ENCODE data around the gene NBPF14. TPM values are rescaled to one million over a fixed set of nuclear protein-coding genes. Genes with fewer than 3 reads are reported as not detected.
"Not testable (repeated sequence)": the region's sequence is repeated elsewhere in the genome, so short reads cannot be mapped to it uniquely, and the experiment has no call there.

NBPF14 gene, protein sequence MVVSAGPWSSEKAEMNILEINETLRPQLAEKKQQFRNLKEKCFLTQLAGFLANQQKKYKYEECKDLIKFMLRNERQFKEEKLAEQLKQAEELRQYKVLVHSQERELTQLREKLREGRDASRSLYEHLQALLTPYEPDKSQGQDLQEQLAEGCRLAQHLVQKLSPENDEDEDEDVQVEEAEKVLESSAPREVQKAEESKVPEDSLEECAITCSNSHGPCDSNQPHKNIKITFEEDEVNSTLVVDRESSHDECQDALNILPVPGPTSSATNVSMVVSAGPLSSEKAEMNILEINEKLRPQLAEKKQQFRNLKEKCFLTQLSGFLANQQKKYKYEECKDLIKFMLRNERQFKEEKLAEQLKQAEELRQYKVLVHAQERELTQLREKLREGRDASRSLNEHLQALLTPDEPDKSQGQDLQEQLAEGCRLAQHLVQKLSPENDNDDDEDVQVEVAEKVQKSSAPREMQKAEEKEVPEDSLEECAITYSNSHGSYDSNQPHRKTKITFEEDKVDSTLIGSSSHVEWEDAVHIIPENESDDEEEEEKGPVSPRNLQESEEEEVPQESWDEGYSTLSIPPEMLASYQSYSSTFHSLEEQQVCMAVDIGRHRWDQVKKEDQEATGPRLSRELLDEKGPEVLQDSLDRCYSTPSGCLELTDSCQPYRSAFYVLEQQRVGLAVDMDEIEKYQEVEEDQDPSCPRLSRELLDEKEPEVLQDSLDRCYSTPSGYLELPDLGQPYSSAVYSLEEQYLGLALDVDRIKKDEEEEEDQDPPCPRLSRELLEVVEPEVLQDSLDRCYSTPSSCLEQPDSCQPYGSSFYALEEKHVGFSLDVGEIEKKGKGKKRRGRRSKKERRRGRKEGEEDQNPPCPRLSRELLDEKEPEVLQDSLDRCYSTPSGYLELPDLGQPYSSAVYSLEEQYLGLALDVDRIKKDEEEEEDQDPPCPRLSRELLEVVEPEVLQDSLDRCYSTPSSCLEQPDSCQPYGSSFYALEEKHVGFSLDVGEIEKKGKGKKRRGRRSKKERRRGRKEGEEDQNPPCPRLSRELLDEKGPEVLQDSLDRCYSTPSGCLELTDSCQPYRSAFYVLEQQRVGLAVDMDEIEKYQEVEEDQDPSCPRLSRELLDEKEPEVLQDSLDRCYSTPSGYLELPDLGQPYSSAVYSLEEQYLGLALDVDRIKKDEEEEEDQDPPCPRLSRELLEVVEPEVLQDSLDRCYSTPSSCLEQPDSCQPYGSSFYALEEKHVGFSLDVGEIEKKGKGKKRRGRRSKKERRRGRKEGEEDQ (N-terminal part only)
- 10 to 100 TPM; 34.0 to 58.3 (median 44.6) TPM for polyA plus RNA-seq (ENCODE audit: low read depth in 6 of 6)

DNA sequence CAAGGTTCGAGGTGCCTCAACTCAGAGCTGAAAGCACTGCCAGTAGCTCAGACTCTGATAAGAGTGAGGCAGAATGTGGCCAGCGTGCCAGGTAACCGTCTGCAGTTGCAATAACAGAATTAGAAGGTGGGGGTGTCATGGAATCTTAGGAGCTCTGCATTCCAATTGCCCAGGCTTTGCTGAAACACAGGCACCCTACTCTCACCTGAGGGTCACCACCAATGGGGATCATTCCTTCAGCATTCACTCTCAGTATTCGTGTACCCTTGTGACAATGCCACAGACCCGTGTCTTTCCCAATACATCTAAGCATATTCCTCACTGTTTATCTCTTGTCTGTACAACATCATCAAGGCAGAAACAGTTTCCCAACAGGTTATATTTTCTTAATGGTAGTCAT, at the start of gene NBPF14:
TSS of gene NBPF14 (minus strand) at position 101 of the 400 bp plus-strand sequence. CDS start 294 bp downstream, outside the sequence.
- not testable (repeated sequence) for H3K4me1 Mint-ChIP-seq; ATAC-seq (ENCODE audit: low read depth in 2 of 2); H3K4me3 Mint-ChIP-seq

DNA sequence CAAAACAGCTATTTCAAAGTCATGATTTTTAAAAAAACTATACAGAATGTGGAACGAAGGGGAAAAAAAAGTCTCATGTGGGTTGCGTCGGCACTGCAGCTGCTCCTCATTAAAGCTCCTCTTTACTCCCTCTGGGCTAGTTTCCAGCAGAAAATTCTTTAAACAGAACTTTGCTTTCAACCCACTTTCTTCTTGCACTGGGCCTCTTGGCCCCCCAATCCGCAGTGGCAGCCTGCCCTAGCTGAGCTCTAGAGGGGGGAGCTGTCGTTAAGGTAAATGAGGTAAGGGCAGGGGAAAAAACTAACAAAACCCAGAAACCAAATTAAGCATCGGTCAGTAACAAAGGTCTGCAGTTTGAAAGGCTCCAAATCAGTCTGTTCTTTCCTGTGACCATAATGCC, 29.6 kb upstream of the NBPF14 start:
- H3K4me3 Mint-ChIP-seq; DNase-seq; H3K27me3 Mint-ChIP-seq; H3K9me3 Mint-ChIP-seq; H3K27ac Mint-ChIP-seq; H3K36me3 Mint-ChIP-seq; H3K4me1 Mint-ChIP-seq; ATAC-seq (ENCODE audit: low read depth in 2 of 2): not testable (repeated sequence)

More for the DNA sequence above, at the start of gene NBPF14:
- not testable (repeated sequence) for H3K9me3 Mint-ChIP-seq, H3K27me3 Mint-ChIP-seq, H3K36me3 Mint-ChIP-seq, DNase-seq, H3K27ac Mint-ChIP-seq

DNA sequence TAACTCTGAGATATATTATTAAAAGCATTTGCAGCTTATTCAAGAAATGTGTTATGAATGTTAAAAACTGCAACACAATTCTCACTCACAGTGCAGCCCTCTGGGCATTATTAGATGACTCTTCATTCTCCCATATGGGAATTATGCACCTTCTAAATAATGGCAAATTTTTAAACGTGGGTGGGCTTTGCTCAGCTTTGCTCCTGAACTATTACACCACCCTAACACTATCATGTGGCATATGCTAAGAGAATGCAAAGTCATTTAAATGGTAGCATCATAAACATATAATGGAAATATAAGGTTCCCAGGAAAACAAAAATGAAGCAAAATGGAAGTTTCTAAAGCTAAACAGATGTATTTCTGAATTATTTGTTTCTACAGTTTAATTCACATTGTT, 22.4 kb upstream of the NBPF14 start:
- H3K27me3 Mint-ChIP-seq; H3K4me1 Mint-ChIP-seq; ATAC-seq (ENCODE audit: low read depth in 2 of 2); H3K4me3 Mint-ChIP-seq; DNase-seq; H3K36me3 Mint-ChIP-seq; H3K9me3 Mint-ChIP-seq; H3K27ac Mint-ChIP-seq: not testable (repeated sequence)

DNA sequence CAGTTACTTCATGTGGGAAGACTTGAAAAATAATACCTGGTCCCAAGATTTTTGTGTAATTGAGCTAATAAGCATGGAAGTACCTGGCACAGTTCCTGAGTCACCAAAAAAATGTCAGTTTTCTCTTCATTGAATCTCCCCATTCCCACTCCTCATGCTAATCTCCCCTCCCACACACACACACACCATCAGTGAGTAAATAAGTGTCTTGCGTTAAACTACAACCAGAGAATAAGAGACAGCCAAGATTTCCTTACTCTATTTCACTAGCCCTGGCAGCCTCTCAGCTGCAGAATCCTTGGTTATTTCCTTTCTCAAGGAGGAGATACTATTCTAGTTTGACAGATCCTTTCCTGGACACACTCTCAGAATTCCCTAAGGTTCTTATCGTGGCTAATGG, 9.5 kb upstream of the NBPF14 start:
- not testable (repeated sequence) for H3K4me1 Mint-ChIP-seq; ATAC-seq (ENCODE audit: low read depth in 2 of 2); DNase-seq; H3K9me3 Mint-ChIP-seq; H3K36me3 Mint-ChIP-seq; H3K4me3 Mint-ChIP-seq; H3K27me3 Mint-ChIP-seq
- peak overlapping the region in 1 of 6 donors; percentile 81 for H3K27ac Mint-ChIP-seq

DNA sequence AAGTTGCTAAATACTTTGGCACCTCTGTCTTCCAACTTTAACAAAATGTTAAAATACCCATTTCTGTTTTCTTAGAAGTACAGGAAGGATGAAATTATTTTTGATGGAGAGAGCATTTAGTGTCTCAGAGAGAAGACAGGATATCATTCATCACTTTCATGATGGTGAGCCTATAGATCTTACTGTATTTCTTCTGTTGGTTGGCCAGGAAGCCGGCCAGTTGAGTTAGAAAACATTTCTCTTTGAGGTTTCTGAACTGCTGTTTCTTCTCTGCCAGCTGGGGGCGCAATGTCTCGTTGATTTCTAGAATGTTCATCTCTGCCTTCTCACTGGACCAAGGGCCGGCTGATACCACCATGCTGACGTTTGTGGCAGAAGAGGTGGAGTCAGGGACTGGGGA, 451 bp downstream of the NBPF14 start:
- not testable (repeated sequence) for H3K36me3 Mint-ChIP-seq; H3K27me3 Mint-ChIP-seq; ATAC-seq (ENCODE audit: low read depth in 2 of 2)

DNA sequence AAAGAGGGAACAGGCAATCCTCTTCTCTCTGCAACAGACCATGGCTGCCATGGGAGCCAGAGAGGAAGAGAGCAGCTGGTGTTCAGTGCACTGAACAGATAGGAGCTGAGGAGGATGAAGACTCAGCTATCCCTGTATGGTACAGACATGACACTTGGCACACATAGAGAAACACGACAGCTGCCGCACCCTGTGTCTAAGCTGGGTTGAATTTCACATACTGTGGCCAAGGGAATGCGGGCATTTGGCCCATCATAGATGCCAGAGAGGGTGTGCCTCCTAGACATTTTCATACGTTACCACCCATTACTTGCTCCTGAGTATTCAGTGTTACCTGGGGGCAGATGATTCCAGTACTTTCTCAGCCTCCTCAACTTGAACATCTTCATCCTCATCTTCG, 4.7 kb downstream of the NBPF14 start:
- not testable (repeated sequence) for ATAC-seq (ENCODE audit: low read depth in 2 of 2); H3K36me3 Mint-ChIP-seq; H3K9me3 Mint-ChIP-seq; H3K4me1 Mint-ChIP-seq; H3K27ac Mint-ChIP-seq; DNase-seq; H3K4me3 Mint-ChIP-seq; H3K27me3 Mint-ChIP-seq

More for the DNA sequence above, 451 bp downstream of the NBPF14 start:
- not testable (repeated sequence) for H3K9me3 Mint-ChIP-seq, DNase-seq, H3K4me1 Mint-ChIP-seq, H3K27ac Mint-ChIP-seq, H3K4me3 Mint-ChIP-seq

DNA sequence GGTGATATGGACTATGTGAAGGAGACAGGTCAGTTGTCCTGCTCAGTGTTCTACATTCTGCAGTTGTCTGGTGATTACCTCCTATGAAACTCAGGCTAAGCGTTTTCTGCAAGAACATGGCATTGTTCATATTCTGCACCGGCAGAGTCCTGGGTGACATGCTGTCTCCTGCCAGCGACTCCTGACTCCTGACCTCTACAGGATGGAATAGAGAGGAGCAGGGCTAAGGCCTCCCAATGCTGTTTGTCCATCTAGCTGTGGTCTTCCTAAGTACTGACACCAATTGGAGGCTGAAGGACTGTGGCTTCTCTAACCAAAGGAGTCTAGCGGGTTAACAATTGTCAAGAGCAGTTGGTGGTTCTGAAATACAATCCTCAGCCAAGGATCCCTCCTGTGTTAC, 63.7 kb downstream of the NBPF14 start:
- H3K4me1 Mint-ChIP-seq; H3K36me3 Mint-ChIP-seq; H3K27ac Mint-ChIP-seq; H3K4me3 Mint-ChIP-seq; H3K27me3 Mint-ChIP-seq; DNase-seq; H3K9me3 Mint-ChIP-seq; ATAC-seq (ENCODE audit: low read depth in 2 of 2): not testable (repeated sequence)

DNA sequence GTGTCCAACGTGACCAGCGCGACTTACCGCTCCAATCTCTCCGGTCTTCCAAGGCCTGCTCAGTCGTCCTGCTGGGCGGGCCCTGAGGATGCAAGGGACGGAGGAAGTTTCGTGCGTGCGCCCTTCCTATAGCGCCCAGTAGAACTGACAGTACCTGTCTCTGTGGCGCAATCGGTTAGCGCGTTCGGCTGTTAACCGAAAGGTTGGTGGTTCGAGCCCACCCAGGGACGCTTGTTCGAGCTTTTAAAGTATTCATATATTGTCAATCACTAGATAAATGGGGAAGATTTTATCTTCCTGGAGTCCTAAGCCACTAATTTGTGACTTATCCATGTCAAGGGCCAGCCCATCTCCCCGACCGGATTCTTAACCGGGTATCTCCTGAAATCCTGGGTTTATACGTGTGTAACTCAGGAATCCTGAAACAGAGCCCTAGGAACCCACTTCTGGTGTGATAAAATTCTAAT, 66.7 kb downstream of the NBPF14 start:
- peak; percentile 57 for DNase-seq
- not testable (repeated sequence) for ATAC-seq (ENCODE audit: low read depth in 2 of 2); H3K4me1 Mint-ChIP-seq; H3K9me3 Mint-ChIP-seq; H3K27me3 Mint-ChIP-seq; H3K36me3 Mint-ChIP-seq
- Mint-ChIP-seq H3K27ac (peak overlapping the region in 5 of 6 donors; percentile 42 to 89 (median 86)), H3K4me3 (peak overlapping the region; percentile 56 to 92 (median 84))

DNA sequence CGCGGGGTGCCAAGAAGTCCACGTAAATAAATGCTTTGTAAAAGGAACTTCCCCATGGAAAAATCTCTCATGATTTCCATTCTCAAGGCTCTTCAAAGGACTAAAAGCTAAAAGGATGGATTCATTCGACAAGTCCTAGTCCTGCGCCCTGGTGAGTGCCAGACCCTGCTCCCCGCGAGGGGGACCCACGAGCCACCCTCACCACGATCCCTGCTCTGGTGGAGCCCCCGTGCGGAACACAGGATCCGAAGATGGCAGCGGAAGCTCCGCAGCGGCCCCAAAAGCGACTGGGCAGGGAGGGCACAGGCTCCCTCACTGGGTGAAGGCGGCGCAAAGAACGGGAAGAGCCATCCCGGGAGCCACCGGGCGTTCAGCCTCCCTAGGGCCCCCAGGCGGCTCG, 67.2 kb downstream of the NBPF14 start:
- DNase-seq: peak; percentile 63
- H3K4me3 Mint-ChIP-seq: peak overlapping the region in 3 of 8 donors; percentile 56 to 86 (median 83)
- ATAC-seq (ENCODE audit: low read depth in 2 of 2); H3K4me1 Mint-ChIP-seq; H3K27ac Mint-ChIP-seq; H3K36me3 Mint-ChIP-seq; H3K9me3 Mint-ChIP-seq; H3K27me3 Mint-ChIP-seq: not testable (repeated sequence)

DNA sequence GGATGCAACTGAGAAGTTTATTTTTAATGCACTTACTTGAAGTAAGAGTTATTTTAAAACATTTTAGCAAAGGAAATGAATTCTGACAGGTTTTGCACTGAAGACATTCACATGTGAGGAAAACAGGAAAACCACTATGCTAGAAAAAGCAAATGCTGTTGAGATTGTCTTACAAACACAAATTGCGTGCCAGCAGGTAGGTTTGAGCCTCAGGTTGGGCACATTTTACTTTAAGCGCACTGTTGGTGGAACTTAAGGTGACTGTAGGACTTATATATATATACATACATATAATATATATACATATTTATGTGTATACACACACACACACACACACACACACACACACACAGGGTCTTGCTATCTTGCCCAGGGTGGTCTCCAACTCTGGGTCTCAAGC, 69.2 kb downstream of the NBPF14 start:
- H3K9me3 Mint-ChIP-seq; H3K36me3 Mint-ChIP-seq; H3K27ac Mint-ChIP-seq; DNase-seq; ATAC-seq (ENCODE audit: low read depth in 2 of 2); H3K4me3 Mint-ChIP-seq; H3K27me3 Mint-ChIP-seq: not testable (repeated sequence)
- peaks cover 5 to 10% (median 9%) of the 10 kb centered on the region in 3 donors for H3K4me1 Mint-ChIP-seq

DNA sequence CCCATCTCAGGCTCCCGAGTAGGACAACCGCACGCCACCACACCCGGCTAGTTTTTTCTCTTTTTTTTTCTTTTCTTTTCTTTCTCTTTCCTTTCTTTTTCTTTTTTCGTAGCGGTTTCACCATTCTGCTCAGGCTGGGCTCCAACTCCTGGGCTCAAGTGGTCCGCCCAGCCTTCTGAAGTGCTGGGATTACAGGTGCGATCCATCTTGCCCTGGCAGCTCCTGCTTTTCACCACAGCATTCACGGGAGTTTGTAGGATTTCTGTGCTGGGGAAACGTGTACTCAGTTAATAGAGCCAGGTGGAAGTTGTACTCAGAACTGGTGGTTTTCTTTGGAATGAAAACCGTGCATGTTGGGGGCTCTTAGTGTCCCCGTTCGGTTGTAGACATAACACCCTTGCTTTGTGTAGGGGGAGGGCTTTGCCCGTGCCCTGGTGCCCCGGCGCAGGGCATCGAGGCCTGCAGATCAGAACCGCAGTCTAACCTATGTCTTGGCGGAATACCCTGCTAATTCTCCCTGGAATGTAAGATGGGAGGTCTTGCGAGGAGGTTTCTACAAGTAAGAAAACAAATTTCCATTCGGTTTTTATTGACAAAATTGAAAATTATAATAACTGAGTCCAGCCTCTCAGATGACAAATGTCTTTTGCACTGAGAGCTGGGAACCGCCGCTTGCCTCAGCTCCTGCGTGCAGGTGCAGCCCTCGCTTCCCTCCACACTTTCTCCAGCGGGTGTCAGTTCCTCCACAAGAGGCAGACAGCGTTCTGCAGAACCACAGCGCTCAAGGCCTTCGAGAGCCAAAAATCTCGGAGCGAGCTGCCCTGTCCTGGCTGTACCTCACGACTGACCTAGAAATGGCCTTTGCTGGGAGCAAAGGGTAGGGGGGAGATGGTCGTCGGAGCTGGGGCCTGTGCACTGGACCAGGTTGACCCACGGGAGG, 72.3 kb downstream of the NBPF14 start:
- peak overlapping the region; percentile 72 to 95 (median 90) for H3K4me3 Mint-ChIP-seq
- H3K27ac Mint-ChIP-seq: peak overlapping the region; percentile 98 to 99 (median 99)
- not testable (repeated sequence) for ATAC-seq (ENCODE audit: low read depth in 2 of 2); H3K36me3 Mint-ChIP-seq; H3K27me3 Mint-ChIP-seq; H3K9me3 Mint-ChIP-seq; DNase-seq
- H3K4me1 Mint-ChIP-seq: peaks cover 4 to 10% (median 5%) of the 10 kb centered on the region in 3 donors

DNA sequence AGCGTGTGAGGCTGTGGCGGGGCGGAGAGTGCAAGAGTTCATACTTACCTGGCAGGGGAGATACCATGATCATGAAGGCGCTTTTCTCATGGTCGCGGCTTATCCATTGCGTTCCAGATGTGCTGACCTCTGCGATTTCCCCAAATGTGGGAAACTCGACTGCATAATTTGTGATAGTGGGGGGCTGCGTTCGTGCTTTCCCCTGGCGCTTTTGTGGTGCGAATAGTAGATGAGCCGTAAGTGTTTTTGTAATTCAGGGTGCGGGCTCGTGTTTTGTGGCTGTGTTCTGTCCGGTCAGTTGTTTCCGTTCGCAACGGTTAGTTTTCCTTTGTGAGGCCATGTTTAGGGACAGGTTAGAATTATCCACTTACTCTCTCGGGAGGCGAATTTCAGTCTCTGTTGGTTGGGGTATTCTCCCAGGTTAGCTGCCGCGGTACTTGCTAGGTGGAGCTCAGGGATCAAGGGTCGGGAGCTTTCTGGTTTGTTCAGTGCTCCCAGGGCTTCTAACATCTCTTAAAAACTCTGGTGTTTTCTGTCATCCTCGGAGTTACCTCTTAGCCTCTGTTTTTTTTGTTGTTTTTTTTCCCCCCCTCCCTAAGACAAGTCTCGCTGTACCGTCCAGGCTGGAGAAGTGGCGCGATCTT, 73.1 kb downstream of the NBPF14 start:
- peak; percentile 93 for DNase-seq
- not testable (repeated sequence) for H3K36me3 Mint-ChIP-seq, H3K27me3 Mint-ChIP-seq, H3K9me3 Mint-ChIP-seq
- Mint-ChIP-seq H3K27ac (peak overlapping the region; percentile 98 to 99 (median 99)), H3K4me3 (peak overlapping the region; percentile 72 to 95 (median 90)), H3K4me1 (peaks cover 4 to 10% (median 5%) of the 10 kb centered on the region in 3 donors)
- peak; percentile 73 to 77 for ATAC-seq (ENCODE audit: low read depth in 2 of 2)
